WTC11 (cell line): ENCODE measurements around the gene NEK3.
"Not testable (repeated sequence)": the region's sequence is repeated elsewhere in the genome, so short reads cannot be mapped to it uniquely, and the experiment has no call there.

ENCODE experiments used
- ZNF121 ChIP-seq: sonication (generic); formaldehyde crosslinking; IDR thresholded peaks from 2 replicates; pipeline ENCODE4 v1.8.0; 2023; ENCODE audit warnings: missing genetic modification reagents
- TF ChIP-seq, protein P1 (sequence below): sonication (generic); formaldehyde crosslinking; IDR thresholded peaks from 2 replicates; pipeline ENCODE4 v1.8.1; 2023; ENCODE audit warnings: mild to moderate bottlenecking, missing genetic modification reagents, borderline replicate concordance
- TF ChIP-seq, protein P2 (sequence below): fragments of 200-600 bp; IDR thresholded peaks from 2 replicates; pipeline ENCODE4 v1.8.0; 2022; ENCODE audit warnings: antibody characterized with exemption
- TF ChIP-seq, protein P3 (sequence below): sonication (generic); formaldehyde crosslinking; IDR thresholded peaks from 2 replicates; pipeline ENCODE4 v1.8.1; 2022; ENCODE audit warnings: missing genetic modification reagents, borderline replicate concordance

DNA sequence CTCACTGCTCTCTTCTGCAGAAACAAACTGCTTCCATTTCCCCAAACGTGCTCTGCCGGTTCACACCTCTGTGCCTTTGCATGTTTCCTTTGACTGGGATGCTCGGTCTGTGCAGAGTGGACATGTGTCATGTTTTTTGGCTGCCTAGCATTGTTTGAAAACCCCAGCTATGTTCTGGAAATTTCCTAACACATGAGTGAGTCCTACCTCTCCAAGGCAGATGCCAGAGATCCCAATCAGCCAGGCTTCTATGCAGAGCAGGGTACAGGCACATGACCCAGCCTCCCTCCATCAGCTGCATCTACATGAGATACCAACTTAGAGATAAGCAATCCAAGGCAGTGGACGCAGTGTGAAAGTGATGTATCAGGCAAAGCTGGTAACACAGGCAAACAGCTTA is 45.1 kb upstream of the NEK3 start:
- TF ChIP-seq, protein P1, sequence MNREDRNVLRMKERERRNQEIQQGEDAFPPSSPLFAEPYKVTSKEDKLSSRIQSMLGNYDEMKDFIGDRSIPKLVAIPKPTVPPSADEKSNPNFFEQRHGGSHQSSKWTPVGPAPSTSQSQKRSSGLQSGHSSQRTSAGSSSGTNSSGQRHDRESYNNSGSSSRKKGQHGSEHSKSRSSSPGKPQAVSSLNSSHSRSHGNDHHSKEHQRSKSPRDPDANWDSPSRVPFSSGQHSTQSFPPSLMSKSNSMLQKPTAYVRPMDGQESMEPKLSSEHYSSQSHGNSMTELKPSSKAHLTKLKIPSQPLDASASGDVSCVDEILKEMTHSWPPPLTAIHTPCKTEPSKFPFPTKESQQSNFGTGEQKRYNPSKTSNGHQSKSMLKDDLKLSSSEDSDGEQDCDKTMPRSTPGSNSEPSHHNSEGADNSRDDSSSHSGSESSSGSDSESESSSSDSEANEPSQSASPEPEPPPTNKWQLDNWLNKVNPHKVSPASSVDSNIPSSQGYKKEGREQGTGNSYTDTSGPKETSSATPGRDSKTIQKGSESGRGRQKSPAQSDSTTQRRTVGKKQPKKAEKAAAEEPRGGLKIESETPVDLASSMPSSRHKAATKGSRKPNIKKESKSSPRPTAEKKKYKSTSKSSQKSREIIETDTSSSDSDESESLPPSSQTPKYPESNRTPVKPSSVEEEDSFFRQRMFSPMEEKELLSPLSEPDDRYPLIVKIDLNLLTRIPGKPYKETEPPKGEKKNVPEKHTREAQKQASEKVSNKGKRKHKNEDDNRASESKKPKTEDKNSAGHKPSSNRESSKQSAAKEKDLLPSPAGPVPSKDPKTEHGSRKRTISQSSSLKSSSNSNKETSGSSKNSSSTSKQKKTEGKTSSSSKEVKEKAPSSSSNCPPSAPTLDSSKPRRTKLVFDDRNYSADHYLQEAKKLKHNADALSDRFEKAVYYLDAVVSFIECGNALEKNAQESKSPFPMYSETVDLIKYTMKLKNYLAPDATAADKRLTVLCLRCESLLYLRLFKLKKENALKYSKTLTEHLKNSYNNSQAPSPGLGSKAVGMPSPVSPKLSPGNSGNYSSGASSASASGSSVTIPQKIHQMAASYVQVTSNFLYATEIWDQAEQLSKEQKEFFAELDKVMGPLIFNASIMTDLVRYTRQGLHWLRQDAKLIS, result not testable (repeated sequence)
- TF ChIP-seq, protein P2, sequence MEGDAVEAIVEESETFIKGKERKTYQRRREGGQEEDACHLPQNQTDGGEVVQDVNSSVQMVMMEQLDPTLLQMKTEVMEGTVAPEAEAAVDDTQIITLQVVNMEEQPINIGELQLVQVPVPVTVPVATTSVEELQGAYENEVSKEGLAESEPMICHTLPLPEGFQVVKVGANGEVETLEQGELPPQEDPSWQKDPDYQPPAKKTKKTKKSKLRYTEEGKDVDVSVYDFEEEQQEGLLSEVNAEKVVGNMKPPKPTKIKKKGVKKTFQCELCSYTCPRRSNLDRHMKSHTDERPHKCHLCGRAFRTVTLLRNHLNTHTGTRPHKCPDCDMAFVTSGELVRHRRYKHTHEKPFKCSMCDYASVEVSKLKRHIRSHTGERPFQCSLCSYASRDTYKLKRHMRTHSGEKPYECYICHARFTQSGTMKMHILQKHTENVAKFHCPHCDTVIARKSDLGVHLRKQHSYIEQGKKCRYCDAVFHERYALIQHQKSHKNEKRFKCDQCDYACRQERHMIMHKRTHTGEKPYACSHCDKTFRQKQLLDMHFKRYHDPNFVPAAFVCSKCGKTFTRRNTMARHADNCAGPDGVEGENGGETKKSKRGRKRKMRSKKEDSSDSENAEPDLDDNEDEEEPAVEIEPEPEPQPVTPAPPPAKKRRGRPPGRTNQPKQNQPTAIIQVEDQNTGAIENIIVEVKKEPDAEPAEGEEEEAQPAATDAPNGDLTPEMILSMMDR, result not testable (repeated sequence)
- not testable (repeated sequence) for TF ChIP-seq ZNF121 (CRISPR knock-in tag)
- TF ChIP-seq, protein P3, sequence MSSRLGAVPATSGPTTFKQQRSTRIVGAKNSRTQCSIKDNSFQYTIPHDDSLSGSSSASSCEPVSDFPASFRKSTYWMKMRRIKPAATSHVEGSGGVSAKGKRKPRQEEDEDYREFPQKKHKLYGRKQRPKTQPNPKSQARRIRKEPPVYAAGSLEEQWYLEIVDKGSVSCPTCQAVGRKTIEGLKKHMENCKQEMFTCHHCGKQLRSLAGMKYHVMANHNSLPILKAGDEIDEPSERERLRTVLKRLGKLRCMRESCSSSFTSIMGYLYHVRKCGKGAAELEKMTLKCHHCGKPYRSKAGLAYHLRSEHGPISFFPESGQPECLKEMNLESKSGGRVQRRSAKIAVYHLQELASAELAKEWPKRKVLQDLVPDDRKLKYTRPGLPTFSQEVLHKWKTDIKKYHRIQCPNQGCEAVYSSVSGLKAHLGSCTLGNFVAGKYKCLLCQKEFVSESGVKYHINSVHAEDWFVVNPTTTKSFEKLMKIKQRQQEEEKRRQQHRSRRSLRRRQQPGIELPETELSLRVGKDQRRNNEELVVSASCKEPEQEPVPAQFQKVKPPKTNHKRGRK (CRISPR knock-in tag), result not testable (repeated sequence)
